Hematopoietic multipotent progenitor cell (in vitro differentiated cells): Measurements from ENCODE around the gene CFAP43. TPM values are rescaled to one million over a fixed set of nuclear protein-coding genes. Genes with fewer than 3 reads are reported as not detected.

Experiments used
- DNase-seq, 3 donors: peaks; one replicate each; pipeline ENCODE4 v3.0.0-alpha.2; 2011 to 2015; ENCODE audit warnings: low read depth in 2 of 3, low spot score in 2 of 3
- total RNA-seq: library from RNA; depleted of rRNA; stranded (reverse); fragments of >200 nt; gene quantifications from one replicate; pipeline ENCODE4 v1.2.3, GENCODE V29; 2012

The CFAP43 gene
- total RNA-seq: 0.54 TPM

GRCh38 chr10:104231784-104232612, at the start of gene CFAP43:
Gene CFAP43, minus strand, starts transcription at chr10:104232364. Its CDS starts 118 bp downstream, at chr10:104232246.
- peak; percentile 94 to 97 (median 96) for DNase-seq

- no peak for DNase-seq
Measured at GRCh38 chr10:104281694-104282093, 49.5 kb upstream of the CFAP43 start.

GRCh38 chr10:104279550-104280259, 47.5 kb upstream of the CFAP43 start:
- no peak for DNase-seq

GRCh38 chr10:104277785-104278184, 45.6 kb upstream of the CFAP43 start:
- DNase-seq: no peak

GRCh38 chr10:104276192-104276591, 44.0 kb upstream of the CFAP43 start:
- DNase-seq: no peak

GRCh38 chr10:104274762-104275721, 42.9 kb upstream of the CFAP43 start:
- DNase-seq: peak in 1 of 3 donors; percentile 46

GRCh38 chr10:104273899-104274575, 41.9 kb upstream of the CFAP43 start:
- no peak for DNase-seq

GRCh38 chr10:104273286-104273685, 41.1 kb upstream of the CFAP43 start:
- DNase-seq: no peak

- peak; percentile 89 to 100 (median 99) for DNase-seq
Measured at GRCh38 chr10:104268713-104269645, 36.8 kb upstream of the CFAP43 start, which contains the start of gene GSTO2. Gene GSTO2, plus strand, starts transcription at chr10:104269184. Its CDS starts 5,732 bp downstream, at chr10:104274916.

- no peak for DNase-seq
Measured at GRCh38 chr10:104268405-104268712, 36.2 kb upstream of the CFAP43 start.

GRCh38 chr10:104267721-104268404, 35.7 kb upstream of the CFAP43 start:
- DNase-seq: no peak

GRCh38 chr10:104264783-104265182, 32.6 kb upstream of the CFAP43 start:
- no peak for DNase-seq

- no peak for DNase-seq
Measured at GRCh38 chr10:104262055-104262454, 29.9 kb upstream of the CFAP43 start.

- peak in 1 of 3 donors; percentile 45 for DNase-seq
Measured at GRCh38 chr10:104260775-104261115, 28.6 kb upstream of the CFAP43 start.

GRCh38 chr10:104259999-104260774, 28.0 kb upstream of the CFAP43 start:
- no peak for DNase-seq

GRCh38 chr10:104259456-104259855, 27.3 kb upstream of the CFAP43 start:
- DNase-seq: no peak

- no peak for DNase-seq
Measured at GRCh38 chr10:104258209-104258608, 26.0 kb upstream of the CFAP43 start.

GRCh38 chr10:104257235-104257634, 25.1 kb upstream of the CFAP43 start:
- DNase-seq: no peak
